A375 (cell line): ENCODE data around the gene DCDC2C. TPM values are rescaled to one million over a fixed set of nuclear protein-coding genes. Genes with fewer than 3 reads are reported as not detected.

Source experiments
- total RNA-seq: library from RNA; depleted of rRNA; stranded (reverse); fragments of >200 nt; shearing (Covaris generic); gene quantifications from 2 replicates; pipeline ENCODE4 v1.2.3, GENCODE V29; 2014; rRNA removed

Gene DCDC2C
- not detected in 2 replicates for total RNA-seq

GRCh38 chr2:3703236-3703756 lies at the start of gene DCDC2C:
DCDC2C (plus strand) TSS chr2:3703575; CDS start chr2:3703752, 177 bp downstream.

GRCh38 chr2:3657881-3658280 lies 45.5 kb upstream of the DCDC2C start, which contains the start of gene ALLC:
ALLC (plus strand) TSS chr2:3658200; CDS start chr2:3671158, 12,958 bp downstream.

Other genes starting within 250 kb of the DCDC2C start
- 41.9 and 45.1 TPM in 2 replicates for gene ADI1, start 184.0 kb upstream of the DCDC2C start, total RNA-seq
- gene RNASEH1, start 145.2 kb upstream of the DCDC2C start, total RNA-seq = 55.5 and 63.5 TPM in 2 replicates
- gene RPS7, start 128.3 kb upstream of the DCDC2C start, total RNA-seq = 2,479 and 3,095 TPM in 2 replicates
- gene COLEC11, start 108.5 kb upstream of the DCDC2C start, total RNA-seq = not detected in 2 replicates
- 0.41 TPM in 1 of 2 replicates, not detected in the other for gene ALLC, start 45.4 kb upstream of the DCDC2C start, total RNA-seq